Measurements from ENCODE around the gene VANGL1.

The VANGL1 gene

GRCh38 chr1:115650961-115651360 is 9.2 kb downstream of the VANGL1 start:
- no peak overlapping the region for H3K4me3 ChIP-seq (ENCODE audit: low read length)
- no peak for TF ChIP-seq ZNF274 (IDR thresholded peaks at IDR 0.05; ENCODE audit: low read depth, low read length)

DNA sequence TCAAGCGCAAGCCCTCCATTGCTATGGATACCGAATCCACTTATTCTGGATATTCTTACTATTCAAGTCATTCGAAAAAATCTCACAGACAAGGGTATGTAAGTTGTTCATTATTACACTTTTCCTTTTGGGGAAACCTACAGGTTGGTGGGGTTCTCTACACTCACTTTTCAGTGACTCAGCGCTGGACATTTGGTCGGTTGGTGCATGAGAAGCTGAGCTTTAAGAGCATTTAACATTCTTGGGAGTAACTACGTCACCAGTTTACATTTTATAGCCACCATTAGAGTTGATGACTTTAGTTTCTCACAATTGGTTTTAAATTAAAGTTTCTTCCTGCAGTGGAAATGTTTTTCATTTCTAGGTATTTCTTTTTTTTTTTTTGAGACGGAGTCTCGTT is 9.6 kb downstream of the VANGL1 start:
- no peak for TF ChIP-seq ZNF274 (IDR thresholded peaks at IDR 0.05; ENCODE audit: low read depth, low read length)
- H3K4me3 ChIP-seq (ENCODE audit: low read length), result no peak overlapping the region

DNA sequence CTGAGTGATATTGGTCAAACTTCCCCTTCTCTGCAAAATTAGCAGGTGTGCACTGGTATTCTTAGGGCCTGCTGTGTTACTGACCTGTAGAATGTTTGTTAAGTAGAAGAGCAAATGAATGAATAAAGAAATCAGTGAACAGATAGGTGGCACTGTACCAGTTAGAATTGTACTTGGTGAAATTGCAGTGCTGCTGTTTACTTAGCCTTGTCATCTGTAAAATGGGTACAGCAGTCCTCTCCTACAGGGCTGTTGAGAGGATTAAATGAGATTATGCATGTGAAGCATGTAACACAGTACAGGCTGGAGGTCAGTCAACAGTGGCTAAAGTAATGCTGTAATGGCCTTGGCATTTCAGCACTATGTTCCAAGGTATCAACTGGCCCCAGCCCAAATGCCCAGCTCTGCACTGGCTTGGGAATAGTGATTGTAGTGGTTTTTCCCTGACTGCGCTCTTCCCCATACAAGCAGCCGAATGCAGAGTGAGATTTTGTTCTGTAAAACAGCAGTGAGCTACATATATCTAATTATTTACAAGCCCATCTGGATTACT is 10.5 kb downstream of the VANGL1 start:
- no peak overlapping the region for H3K4me3 ChIP-seq (ENCODE audit: low read length)
- TF ChIP-seq ZNF274 (IDR thresholded peaks at IDR 0.05; ENCODE audit: low read depth, low read length), result no peak

DNA sequence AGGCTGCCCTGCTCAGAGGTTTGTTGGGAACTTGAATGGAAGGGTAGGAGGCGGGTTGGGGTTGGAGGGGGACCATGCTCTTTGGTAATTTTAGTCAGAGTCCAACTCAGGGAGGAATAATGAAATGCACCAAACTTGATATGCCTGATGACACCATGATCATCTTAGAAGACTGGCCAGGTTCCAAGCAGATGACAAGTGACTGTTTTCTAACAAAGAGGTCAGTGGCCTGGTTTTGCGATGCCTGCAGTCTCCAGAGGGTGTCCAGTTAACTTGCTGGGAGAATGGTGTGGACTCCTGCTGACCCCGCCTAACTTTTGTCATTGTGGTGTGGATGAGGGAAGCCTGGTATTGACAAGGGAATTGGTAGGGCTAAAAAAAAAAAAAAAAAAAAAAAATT is 12.4 kb downstream of the VANGL1 start:
- no peak for TF ChIP-seq ZNF274 (IDR thresholded peaks at IDR 0.05; ENCODE audit: low read depth, low read length)
- no peak overlapping the region for H3K4me3 ChIP-seq (ENCODE audit: low read length)

DNA sequence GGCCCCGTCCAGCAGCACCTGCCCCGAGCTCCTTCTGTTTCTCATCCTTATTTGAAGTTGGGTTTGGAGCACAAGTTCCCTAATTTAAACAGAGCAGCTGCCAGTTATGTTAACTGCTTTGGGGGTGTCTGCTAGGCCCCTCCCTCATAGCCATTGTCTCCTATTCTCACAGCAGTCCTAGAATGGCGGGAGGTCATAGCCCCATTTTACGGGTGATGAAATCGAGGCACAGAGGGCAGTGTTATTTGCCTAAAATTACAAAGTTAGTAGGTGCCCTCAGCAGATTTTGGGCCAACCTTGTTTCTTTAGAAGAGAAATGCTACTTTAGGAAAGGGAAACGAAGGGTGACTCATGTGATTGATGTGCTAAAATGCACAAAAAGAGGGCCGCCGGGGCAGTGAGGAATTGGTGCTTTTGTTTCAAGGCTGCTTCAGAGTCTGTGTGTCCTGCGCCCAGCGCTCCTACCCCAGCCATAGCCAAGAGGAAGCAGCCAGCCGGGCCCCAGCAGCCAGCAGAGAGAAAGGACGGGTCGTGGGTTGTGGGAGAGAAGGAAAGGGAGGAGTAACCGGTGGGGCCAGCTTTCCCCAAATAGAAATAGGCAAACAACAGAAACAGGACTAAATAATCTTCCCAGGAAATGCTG is 13.0 kb downstream of the VANGL1 start:
- TF ChIP-seq ZNF274 (IDR thresholded peaks at IDR 0.05; ENCODE audit: low read depth, low read length), result no peak
- no peak overlapping the region for H3K4me3 ChIP-seq (ENCODE audit: low read length)

DNA sequence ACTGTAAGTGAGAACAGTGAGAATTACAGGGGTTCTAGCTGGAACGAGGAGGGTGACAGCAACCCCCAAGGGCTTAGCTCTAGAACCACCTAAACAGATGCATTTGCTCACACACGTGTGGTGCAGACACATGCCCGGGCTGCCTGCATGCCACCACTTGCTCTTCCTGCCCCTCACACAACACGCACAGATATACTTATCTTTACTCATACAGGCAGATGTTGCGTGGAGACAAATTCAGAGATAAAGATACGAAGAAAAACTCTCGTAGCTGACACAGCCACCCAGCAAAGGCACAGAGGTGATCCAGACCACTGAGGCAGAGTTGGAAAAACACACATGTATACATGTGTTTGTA is 13.5 kb downstream of the VANGL1 start:
- H3K4me3 ChIP-seq (ENCODE audit: low read length), result no peak overlapping the region
- TF ChIP-seq ZNF274 (IDR thresholded peaks at IDR 0.05; ENCODE audit: low read depth, low read length), result no peak

DNA sequence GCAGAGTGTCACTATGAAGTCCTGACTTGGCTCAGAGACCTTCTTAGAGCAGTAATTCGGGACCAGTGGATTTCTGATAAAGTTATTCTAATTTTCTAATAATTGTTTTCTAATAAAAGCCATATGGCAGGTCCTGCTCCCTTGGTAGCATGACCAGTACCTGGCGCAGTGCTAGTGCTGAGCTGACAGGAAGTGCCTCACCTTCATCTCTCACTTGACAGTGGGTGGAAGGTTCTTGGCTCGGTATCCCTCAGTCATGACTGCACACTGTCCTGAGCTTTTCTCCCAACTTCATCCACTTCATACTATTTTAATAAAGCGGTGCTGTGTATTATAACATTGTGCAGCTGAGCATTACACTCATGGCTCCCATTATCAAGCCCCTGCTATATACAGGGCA is 14.1 kb downstream of the VANGL1 start:
- no peak for TF ChIP-seq ZNF274 (IDR thresholded peaks at IDR 0.05; ENCODE audit: low read depth, low read length)
- H3K4me3 ChIP-seq (ENCODE audit: low read length), result no peak overlapping the region

GRCh38 chr1:115656461-115657077 is 14.8 kb downstream of the VANGL1 start:
- no peak overlapping the region for H3K4me3 ChIP-seq (ENCODE audit: low read length)
- TF ChIP-seq ZNF274 (IDR thresholded peaks at IDR 0.05; ENCODE audit: low read depth, low read length), result no peak

DNA sequence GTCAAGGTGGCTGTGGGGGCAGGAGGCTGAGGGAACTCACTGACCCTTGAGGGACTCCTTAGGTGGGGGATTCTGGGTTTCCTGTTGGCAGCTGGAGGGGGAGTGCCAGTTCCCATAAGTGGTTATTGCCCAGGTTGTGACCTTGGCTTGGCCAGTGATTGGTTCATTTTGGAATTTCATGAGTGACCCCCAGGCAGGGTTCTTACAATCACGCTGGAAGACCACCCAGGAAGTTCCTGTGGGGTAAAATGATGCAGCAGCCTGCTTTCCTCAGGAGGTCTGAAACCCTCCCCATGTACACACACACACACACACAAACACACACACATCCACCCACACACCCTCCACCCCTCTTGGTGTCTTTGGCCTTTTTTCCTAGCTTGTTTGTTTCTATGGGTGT is 16.9 kb downstream of the VANGL1 start:
- H3K4me3 ChIP-seq (ENCODE audit: low read length), result no peak overlapping the region
- no peak for TF ChIP-seq ZNF274 (IDR thresholded peaks at IDR 0.05; ENCODE audit: low read depth, low read length)

DNA sequence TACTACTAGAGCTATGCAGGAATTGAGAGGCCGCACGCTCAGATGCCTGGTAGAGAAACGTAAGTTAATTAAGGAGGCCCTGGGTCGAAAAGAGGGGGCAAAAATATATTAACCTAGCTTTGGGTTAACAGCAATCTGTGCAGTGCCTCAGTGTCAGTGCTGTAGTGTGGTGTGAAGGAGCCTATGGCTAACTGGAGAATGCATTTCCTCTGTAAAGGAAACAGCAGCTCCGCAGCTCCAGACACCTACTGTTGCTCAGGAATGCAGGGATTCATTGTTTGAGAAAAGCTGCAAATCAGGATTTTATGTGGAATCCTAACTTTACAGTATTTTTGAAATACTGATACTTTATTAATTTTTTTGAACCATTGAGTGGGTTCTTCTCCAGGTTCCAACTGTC is 18.4 kb downstream of the VANGL1 start:
- no peak overlapping the region for H3K4me3 ChIP-seq (ENCODE audit: low read length)
- no peak for TF ChIP-seq ZNF274 (IDR thresholded peaks at IDR 0.05; ENCODE audit: low read depth, low read length)

DNA sequence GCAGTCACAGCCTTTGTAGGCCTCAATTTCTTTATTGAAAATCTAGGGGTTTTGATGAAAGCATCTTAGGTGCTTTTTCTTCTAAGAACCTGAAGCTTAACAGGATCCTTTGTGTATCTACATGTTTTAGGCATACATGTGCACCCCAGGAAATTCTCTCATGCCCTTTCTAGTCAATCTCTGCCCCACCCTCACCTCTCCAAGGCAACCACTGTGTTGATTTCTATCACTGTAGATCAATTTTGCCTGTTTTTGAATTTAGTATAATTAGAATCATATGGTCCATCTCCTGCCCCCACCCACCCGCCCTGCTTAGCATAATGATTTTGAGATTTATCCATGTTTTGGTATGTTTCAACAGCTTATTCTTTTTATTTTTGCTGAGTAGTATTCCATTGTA is 19.4 kb downstream of the VANGL1 start:
- no peak for TF ChIP-seq ZNF274 (IDR thresholded peaks at IDR 0.05; ENCODE audit: low read depth, low read length)
- no peak overlapping the region for H3K4me3 ChIP-seq (ENCODE audit: low read length)

- TF ChIP-seq ZNF274 (IDR thresholded peaks at IDR 0.05; ENCODE audit: low read depth, low read length), result no peak
- H3K4me3 ChIP-seq (ENCODE audit: low read length), result no peak overlapping the region
Observed at GRCh38 chr1:115665319-115666096, 23.7 kb downstream of the VANGL1 start.

DNA sequence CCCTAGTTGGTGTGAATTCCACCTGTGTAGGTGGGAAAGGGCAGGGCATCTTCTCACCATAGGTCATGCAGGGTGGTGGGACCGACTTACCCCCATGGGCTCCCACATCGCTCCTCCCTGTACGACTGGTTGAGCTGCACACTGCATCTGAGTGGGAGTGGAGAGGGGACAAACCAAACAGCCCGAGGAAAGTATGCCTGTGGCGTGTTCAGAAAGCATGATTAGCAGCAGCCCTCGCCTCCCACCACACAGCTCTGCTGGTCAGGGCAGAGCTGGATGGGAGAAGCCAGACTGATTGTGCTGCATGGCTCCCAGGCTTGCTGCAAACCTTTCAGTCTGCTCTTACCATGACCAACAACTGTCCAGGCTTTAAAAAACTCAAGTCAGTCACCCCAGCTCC is 24.4 kb downstream of the VANGL1 start:
- H3K4me3 ChIP-seq (ENCODE audit: low read length), result no peak overlapping the region
- no peak for TF ChIP-seq ZNF274 (IDR thresholded peaks at IDR 0.05; ENCODE audit: low read depth, low read length)

- TF ChIP-seq ZNF274 (IDR thresholded peaks at IDR 0.05; ENCODE audit: low read depth, low read length), result no peak
Observed at GRCh38 chr1:115666702-115667101, 24.9 kb downstream of the VANGL1 start.

DNA sequence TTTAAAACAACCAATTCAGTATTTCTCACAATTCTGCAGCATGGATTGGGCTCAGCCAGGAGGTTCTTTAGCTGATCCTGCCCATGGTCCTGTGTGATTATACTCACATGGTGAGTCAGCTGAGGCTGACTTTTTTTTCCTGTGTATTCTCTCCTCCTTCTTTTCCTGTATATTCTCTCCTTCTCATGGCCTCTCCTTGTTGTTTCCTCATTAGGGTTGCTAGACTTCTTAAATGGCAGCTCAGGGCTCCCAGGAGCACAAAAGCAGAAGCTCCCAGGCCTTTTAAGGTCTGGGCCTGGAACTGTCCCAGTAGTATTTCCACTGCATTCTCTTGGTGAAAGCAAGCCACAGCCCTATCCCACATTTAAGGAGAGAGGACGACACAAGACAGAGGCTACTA is 26.8 kb downstream of the VANGL1 start:
- no peak overlapping the region for H3K4me3 ChIP-seq (ENCODE audit: low read length)
- no peak for TF ChIP-seq ZNF274 (IDR thresholded peaks at IDR 0.05; ENCODE audit: low read depth, low read length)

More at GRCh38 chr1:115666702-115667101, 24.9 kb downstream of the VANGL1 start:
- no peak overlapping the region for H3K4me3 ChIP-seq (ENCODE audit: low read length)
